H9 (cell line): ENCODE results near the gene EHHADH. TPM values are rescaled to one million over a fixed set of nuclear protein-coding genes. Genes with fewer than 3 reads are reported as not detected.
A peak's percentile ranks its signal among the peaks of the same experiment; 100 is the strongest.

Experiments
- DNase-seq: peaks from one replicate; pipeline ENCODE4 v3.0.0-alpha.2; 2017
- H2AFZ ChIP-seq: one replicate; pipeline ENCODE4 v1.6.1; 2013; ENCODE audit warnings: mild to moderate bottlenecking, low read length, control low read depth, moderate library complexity
- H2AK5ac ChIP-seq: 2 replicates; pipeline ENCODE4 v1.6.1; 2013; ENCODE audit warnings: low read length, control low read depth, mixed read lengths; ENCODE audit not compliant: insufficient read length
- H2BK120ac ChIP-seq: one replicate; pipeline ENCODE4 v1.6.1; 2013; ENCODE audit warnings: low read depth, mild to moderate bottlenecking, low read length, control low read depth, inconsistent platforms; ENCODE audit not compliant: poor library complexity, severe bottlenecking
- H2BK12ac ChIP-seq: 2 replicates; pipeline ENCODE4 v1.6.1; 2013; ENCODE audit warnings: low read length, control low read depth, mixed read lengths, low read depth; ENCODE audit not compliant: insufficient read length
- H2BK15ac ChIP-seq: 2 replicates; pipeline ENCODE4 v1.6.1; 2013; ENCODE audit warnings: low read depth, low read length, control low read depth
- H2BK20ac ChIP-seq: one replicate; pipeline ENCODE4 v1.6.1; 2013; ENCODE audit warnings: low read depth, mild to moderate bottlenecking, low read length, control low read depth, inconsistent platforms; ENCODE audit not compliant: poor library complexity, severe bottlenecking
- H2BK5ac ChIP-seq: 2 replicates; pipeline ENCODE4 v1.6.1; 2013; ENCODE audit warnings: low read length, control low read depth, mixed read lengths; ENCODE audit not compliant: insufficient read length
- H3K14ac ChIP-seq: 2 replicates; pipeline ENCODE4 v1.6.1; 2013; ENCODE audit warnings: low read length, control low read depth; ENCODE audit not compliant: insufficient read depth
- H3K18ac ChIP-seq: 2 replicates; pipeline ENCODE4 v1.6.1; 2013; ENCODE audit warnings: low read depth, mild to moderate bottlenecking, mixed read lengths, low read length, control low read depth; ENCODE audit not compliant: insufficient read length
- H3K23ac ChIP-seq: 2 replicates; pipeline ENCODE4 v1.6.1; 2013; ENCODE audit warnings: low read length, control low read depth, mixed read lengths, low read depth; ENCODE audit not compliant: insufficient read length
- H3K23me2 ChIP-seq: 2 replicates; pipeline ENCODE4 v1.6.1; 2013; ENCODE audit warnings: low read depth, mild to moderate bottlenecking, mixed read lengths, low read length, control low read depth; ENCODE audit not compliant: insufficient read length, poor library complexity, severe bottlenecking
- H3K27ac ChIP-seq: 2 replicates; pipeline ENCODE4 v1.5.1; 2013; ENCODE audit warnings: low read length, control low read depth, mixed read lengths, low read depth; ENCODE audit not compliant: insufficient read length
- H3K27me3 ChIP-seq: 2 replicates; pipeline ENCODE4 v1.6.1; 2013; ENCODE audit warnings: low read length, control low read depth, inconsistent platforms; ENCODE audit not compliant: insufficient read depth
- H3K4ac ChIP-seq: 2 replicates; pipeline ENCODE4 v1.6.1; 2013; ENCODE audit warnings: low read depth, mild to moderate bottlenecking, control low read depth, inconsistent platforms, low read length, moderate library complexity
- H3K4me1 ChIP-seq: 2 replicates; pipeline ENCODE4 v1.6.1; 2013; ENCODE audit warnings: low read length, control low read depth, inconsistent platforms; ENCODE audit not compliant: insufficient read depth
- H3K4me2 ChIP-seq: 2 replicates; pipeline ENCODE4 v1.6.1; 2013; ENCODE audit warnings: low read length, control low read depth, mixed read lengths; ENCODE audit not compliant: insufficient read length, insufficient read depth
- H3K56ac ChIP-seq: 2 replicates; pipeline ENCODE4 v1.6.1; 2013; ENCODE audit warnings: low read depth, mild to moderate bottlenecking, mixed read lengths, low read length, control low read depth; ENCODE audit not compliant: insufficient read length
- H3K79me1 ChIP-seq: 2 replicates; pipeline ENCODE4 v1.6.1; 2013; ENCODE audit warnings: low read depth, mild to moderate bottlenecking, moderate library complexity, low read length, control low read depth, inconsistent platforms; ENCODE audit not compliant: insufficient read depth, poor library complexity, severe bottlenecking
- H3K79me2 ChIP-seq: 2 replicates; pipeline ENCODE4 v1.6.1; 2013; ENCODE audit warnings: low read length, control low read depth, inconsistent platforms; ENCODE audit not compliant: insufficient read depth
- H3K9ac ChIP-seq: 2 replicates; pipeline ENCODE4 v1.6.1; 2013; ENCODE audit warnings: low read length, control low read depth, mixed read lengths; ENCODE audit not compliant: insufficient read length; ENCODE audit errors: extremely low read depth
- H3K9me3 ChIP-seq: one replicate; pipeline ENCODE4 v1.6.1; 2013; ENCODE audit warnings: low read depth, low read length, inconsistent platforms; ENCODE audit not compliant: control insufficient read depth
- H3T11ph ChIP-seq: one replicate; pipeline ENCODE4 v1.6.1; 2013; ENCODE audit warnings: mild to moderate bottlenecking, low read length, control low read depth, inconsistent platforms
- H4K20me1 ChIP-seq: one replicate; pipeline ENCODE4 v1.6.1; 2013; ENCODE audit not compliant: control insufficient read depth, insufficient read length, insufficient read depth
- H4K5ac ChIP-seq: 2 replicates; pipeline ENCODE4 v1.6.1; 2013; ENCODE audit warnings: low read depth, mild to moderate bottlenecking, mixed read lengths, low read length, control low read depth; ENCODE audit not compliant: insufficient read length
- H4K8ac ChIP-seq: replicated peaks from 2 replicates; pipeline ENCODE4 v1.6.1; 2013; ENCODE audit warnings: low read length, control low read depth, mixed read lengths, low read depth; ENCODE audit not compliant: insufficient read length
- H4K91ac ChIP-seq: 2 replicates; pipeline ENCODE4 v1.6.1; 2013; ENCODE audit warnings: low read depth, mild to moderate bottlenecking, moderate library complexity, mixed read lengths, low read length, control low read depth; ENCODE audit not compliant: insufficient read length
- H3K27ac Mint-ChIP-seq, 3 experiments: 2 replicates in 2 of 3; 3 replicates in 1 of 3; pipeline ENCODE4 v1.8.0; 2020 to 2021; ENCODE audit warnings: mixed read lengths in 3 of 3, mild to moderate bottlenecking in 1 of 3, moderate library complexity in 1 of 3
- H3K27me3 Mint-ChIP-seq: 2 replicates; pipeline ENCODE4 v1.8.0; 2021; ENCODE audit warnings: low read depth, mild to moderate bottlenecking, moderate library complexity, mixed read lengths
- H3K36me3 Mint-ChIP-seq, 3 experiments: 2 replicates in 2 of 3; 3 replicates in 1 of 3; pipeline ENCODE4 v1.8.0; 2020 to 2021; ENCODE audit warnings: low read depth in 3 of 3, mixed read lengths in 3 of 3; ENCODE audit not compliant: insufficient read depth in 1 of 3
- H3K4me1 Mint-ChIP-seq, 2 experiments: 2 replicates each; pipeline ENCODE4 v1.8.0; 2020; ENCODE audit warnings: mixed read lengths in 2 of 2
- H3K4me3 Mint-ChIP-seq, 2 experiments: 2 replicates in 1 of 2; 3 replicates in 1 of 2; pipeline ENCODE4 v1.8.0; 2020 to 2021; ENCODE audit warnings: mild to moderate bottlenecking in 2 of 2, mixed read lengths in 2 of 2, moderate library complexity in 1 of 2
- H3K9me3 Mint-ChIP-seq, 2 experiments: 2 replicates in 1 of 2; 3 replicates in 1 of 2; pipeline ENCODE4 v1.8.0; 2020; ENCODE audit warnings: mild to moderate bottlenecking in 2 of 2, mixed read lengths in 2 of 2, moderate library complexity in 1 of 2
- CTCF ChIP-seq: fragments of 200-600 bp; sonication (generic); conservative IDR thresholded peaks from 3 replicates; pipeline ENCODE4 v1.8.0; 2021; ENCODE audit warnings: antibody characterized with exemption, mild to moderate bottlenecking
- WGBS: extraction: QIAGEN DNeasy Blood & Tissue Kit; methylation state at CpG from one replicate; pipeline ENCODE4 v1.1.7; 2013; ENCODE audit warnings: missing lambda C conversion rate, low lambda C conversion rate, mixed read lengths; ENCODE audit not compliant: insufficient read length; ENCODE audit errors: extremely low coverage; 5-methylcytosine and 5-hydroxymethylcytosine counted together
- total RNA-seq: library from RNA; stranded (reverse); gene quantifications from 2 replicates; pipeline ENCODE4 v1.2.1, GENCODE V29; 2021

The EHHADH gene
- total RNA-seq, 1 experiment from 2014 or later, result 2.1 TPM

GRCh38 chr3:185264849-185265553 lies 11.2 kb upstream of the EHHADH start:
- H3K4me1 ChIP-seq, result no peaks in the 10 kb centered on the region
- no peak for TF ChIP-seq CTCF

More at GRCh38 chr3:185264849-185265553, 11.2 kb upstream of the EHHADH start:
- no peak overlapping the region for H4K5ac ChIP-seq
- peaks cover 2 to 4% of the 10 kb centered on the region in 2 experiments; a peak in 3 of 4 replicates for H3K4me1 Mint-ChIP-seq
- no peaks in the 10 kb centered on the region for H3K23me2 ChIP-seq
- no peak overlapping the region for H3K56ac ChIP-seq
- H3K27ac Mint-ChIP-seq, result no peak overlapping the region
- H3K79me2 ChIP-seq, result no peaks in the 10 kb centered on the region
- H2AK5ac ChIP-seq, result no peak overlapping the region
- H2AFZ ChIP-seq, result no peak overlapping the region
- no peak overlapping the region for H3K4ac ChIP-seq
- H3K27ac ChIP-seq, result no peak overlapping the region
- no peaks in the 10 kb centered on the region for H3K27me3 ChIP-seq
- H4K91ac ChIP-seq, result no peak overlapping the region
- no peaks in the 10 kb centered on the region; a peak in 2 of 5 replicates for H3K9me3 Mint-ChIP-seq
- peaks cover 8% of the 10 kb centered on the region for H3K27me3 Mint-ChIP-seq
- no peak overlapping the region for H2BK15ac ChIP-seq
- no peak overlapping the region for H3K4me3 Mint-ChIP-seq
- H3K14ac ChIP-seq, result no peak overlapping the region
- H2BK120ac ChIP-seq, result no peak overlapping the region
- no peak overlapping the region for H2BK12ac ChIP-seq
- H4K8ac ChIP-seq, result no peak overlapping the region
- H3K23ac ChIP-seq, result no peak overlapping the region
- no peak overlapping the region for H2BK20ac ChIP-seq
- no peak overlapping the region for H3T11ph ChIP-seq
- WGBS, result no CpG with 5 or more reads among the region's 25 CpGs
- H3K79me1 ChIP-seq, result no peaks in the 10 kb centered on the region
- H3K4me2 ChIP-seq, result no peak overlapping the region
- DNase-seq, result peak; percentile 24
- no peak overlapping the region for H3K9ac ChIP-seq
- no peak overlapping the region for H3K18ac ChIP-seq
- H3K9me3 ChIP-seq, result no peaks in the 10 kb centered on the region
- H4K20me1 ChIP-seq, result no peaks in the 10 kb centered on the region
- no peak overlapping the region for H2BK5ac ChIP-seq
- H3K36me3 Mint-ChIP-seq, result no peaks in the 10 kb centered on the region
